ENCODE results near the gene BPIFB2.
"Not testable (repeated sequence)": the region's sequence is repeated elsewhere in the genome, so short reads cannot be mapped to it uniquely, and the experiment has no call there.

Gene BPIFB2

GRCh38 chr20:32970115-32970972 is 37.2 kb upstream of the BPIFB2 start:
- DNase-seq (ENCODE audit: low read depth) = no peak

GRCh38 chr20:32970973-32971300 is 36.6 kb upstream of the BPIFB2 start:
- DNase-seq (ENCODE audit: low read depth) = no peak

GRCh38 chr20:32971703-32972161 is 35.8 kb upstream of the BPIFB2 start:
- no peak for DNase-seq (ENCODE audit: low read depth)

- peak; percentile 64 for DNase-seq (ENCODE audit: low read depth)
Observed at GRCh38 chr20:32972181-32973076, 35.1 kb upstream of the BPIFB2 start.

GRCh38 chr20:32973077-32973717 is 34.3 kb upstream of the BPIFB2 start:
- DNase-seq (ENCODE audit: low read depth) = no peak

- DNase-seq (ENCODE audit: low read depth) = not testable (repeated sequence)
Observed at GRCh38 chr20:32974204-32975064, 33.1 kb upstream of the BPIFB2 start.

GRCh38 chr20:32975121-32975520 is 32.4 kb upstream of the BPIFB2 start:
- not testable (repeated sequence) for DNase-seq (ENCODE audit: low read depth)

GRCh38 chr20:32975698-32976674 is 31.5 kb upstream of the BPIFB2 start:
- no peak for DNase-seq (ENCODE audit: low read depth)

- DNase-seq (ENCODE audit: low read depth) = no peak
Observed at GRCh38 chr20:32976746-32977145, 30.8 kb upstream of the BPIFB2 start.

- DNase-seq (ENCODE audit: low read depth) = no peak
Observed at GRCh38 chr20:32977281-32978008, 30.1 kb upstream of the BPIFB2 start.

- DNase-seq (ENCODE audit: low read depth) = no peak
Observed at GRCh38 chr20:32978009-32978335, 29.5 kb upstream of the BPIFB2 start.

GRCh38 chr20:32979201-32979998 is 28.1 kb upstream of the BPIFB2 start:
- DNase-seq (ENCODE audit: low read depth) = no peak

GRCh38 chr20:32980131-32980941 is 27.2 kb upstream of the BPIFB2 start:
- no peak for DNase-seq (ENCODE audit: low read depth)

GRCh38 chr20:32980990-32981389 is 26.5 kb upstream of the BPIFB2 start:
- no peak for DNase-seq (ENCODE audit: low read depth)

- DNase-seq (ENCODE audit: low read depth) = no peak
Observed at GRCh38 chr20:32982617-32983458, 24.7 kb upstream of the BPIFB2 start.

- no peak for DNase-seq (ENCODE audit: low read depth)
Observed at GRCh38 chr20:32983459-32984112, 23.9 kb upstream of the BPIFB2 start.

GRCh38 chr20:32984196-32984595 is 23.3 kb upstream of the BPIFB2 start:
- DNase-seq (ENCODE audit: low read depth) = no peak
